ENCODE results near the gene ADAP1. TPM values are rescaled to one million over a fixed set of nuclear protein-coding genes. Genes with fewer than 3 reads are reported as not detected.
A peak's percentile ranks its signal among the peaks of the same experiment; 100 is the strongest.

ADAP1 gene
- total RNA-seq, 6 experiments from 2014 or later, result 1.4 to 4.2 (median 2.7) TPM

- intact Hi-C loops (cut with DNase I), result loop anchor here in 1 of 2 donors (5.0 kb wide), 1 partner anchor 72 kb away; no protein-coding TSS in a partner anchor
- DNase-seq, result no peak
- H3K36me3 ChIP-seq, result peaks cover 0 to 42% (median 28%) of the 10 kb centered on the region in 4 donors
Observed at GRCh38 chr7:894927-895450, 59.5 kb downstream of the ADAP1 start.

GRCh38 chr7:894164-894867 is 60.2 kb downstream of the ADAP1 start:
- TF ChIP-seq CTCF (IDR thresholded peaks at IDR 0.05) (no peak), POLR2A (IDR thresholded peaks at IDR 0.05) (no peak)
- DNase-seq (no peak), ATAC-seq (no peak)
- intact Hi-C loops (cut with DNase I), result no loop called here
- Histone ChIP-seq H3K36me3 (peaks cover 0 to 42% (median 28%) of the 10 kb centered on the region in 4 donors), H3K9me3 (no peaks in the 10 kb centered on the region), H3K27ac (no peak overlapping the region), H3K27me3 (no peaks in the 10 kb centered on the region), H3K4me1 (no peaks in the 10 kb centered on the region), H3K4me3 (no peak overlapping the region)
- 97% methylated on average over 6 of the region's 40 CpGs for WGBS (ENCODE audit: insufficient coverage, low coverage, low lambda C conversion rate, missing lambda C conversion rate)

More at GRCh38 chr7:894927-895450, 59.5 kb downstream of the ADAP1 start:
- H3K9me3 ChIP-seq, result no peaks in the 10 kb centered on the region
- no peak for TF ChIP-seq CTCF (IDR thresholded peaks at IDR 0.05)
- TF ChIP-seq POLR2A (IDR thresholded peaks at IDR 0.05), result no peak
- 86% methylated on average over 2 of the region's 21 CpGs for WGBS (ENCODE audit: insufficient coverage, low coverage, low lambda C conversion rate, missing lambda C conversion rate)
- H3K27me3 ChIP-seq, result no peaks in the 10 kb centered on the region
- H3K4me1 ChIP-seq, result no peaks in the 10 kb centered on the region
- no peak for ATAC-seq
- H3K4me3 ChIP-seq, result no peak overlapping the region
- H3K27ac ChIP-seq, result no peak overlapping the region

GRCh38 chr7:893686-894085 is 60.8 kb downstream of the ADAP1 start:
- ATAC-seq (no peak), DNase-seq (peak in 1 of 3 donors; percentile 24)
- intact Hi-C loops (cut with DNase I), result no loop called here
- Histone ChIP-seq H3K9me3 (no peaks in the 10 kb centered on the region), H3K27me3 (no peaks in the 10 kb centered on the region), H3K4me3 (no peak overlapping the region), H3K4me1 (peaks cover 0 to 4% (median under 1%) of the 10 kb centered on the region in 4 donors), H3K36me3 (peaks cover 0 to 46% (median 31%) of the 10 kb centered on the region in 4 donors), H3K27ac (no peak overlapping the region)
- TF ChIP-seq CTCF (IDR thresholded peaks at IDR 0.05) (no peak), POLR2A (IDR thresholded peaks at IDR 0.05) (no peak)
- WGBS (ENCODE audit: insufficient coverage, low coverage, low lambda C conversion rate, missing lambda C conversion rate), result 92% methylated on average over 2 of the region's 19 CpGs

- intact Hi-C loops (cut with DNase I), result no loop called here
- ATAC-seq, result no peak
- 98% methylated on average over 38 of the region's 48 CpGs for WGBS (ENCODE audit: insufficient coverage, low coverage, low lambda C conversion rate, missing lambda C conversion rate)
- no peak for DNase-seq
- TF ChIP-seq POLR2A (IDR thresholded peaks at IDR 0.05), result no peak
- no peak for TF ChIP-seq CTCF (IDR thresholded peaks at IDR 0.05)
- Histone ChIP-seq H3K36me3 (peaks cover 0 to 54% (median 34%) of the 10 kb centered on the region in 4 donors), H3K9me3 (no peaks in the 10 kb centered on the region), H3K4me1 (peaks cover 0 to 10% (median 4%) of the 10 kb centered on the region in 4 donors), H3K4me3 (no peak overlapping the region), H3K27ac (no peak overlapping the region), H3K27me3 (no peaks in the 10 kb centered on the region)
Observed at GRCh38 chr7:892648-893593, 61.6 kb downstream of the ADAP1 start.
